ENCODE results near the gene HSPB1. TPM values are rescaled to one million over a fixed set of nuclear protein-coding genes. Genes with fewer than 3 reads are reported as not detected.
"Not testable (repeated sequence)": the region's sequence is repeated elsewhere in the genome, so short reads cannot be mapped to it uniquely, and the experiment has no call there.

HSPB1 gene
- total RNA-seq, 3 donors from 2014 or later (not counting 1 experiment from before 2014, with no cell fraction given) = 14.4 to 15.9 (median 14.7) TPM

GRCh38 chr7:76333511-76334101 lies 31.1 kb downstream of the HSPB1 start:
- H3K27ac ChIP-seq (ENCODE audit: low read length) = no peak overlapping the region
- ATAC-seq = no peak
- intact Hi-C loops (cut with micrococcal nuclease) = no loop called here
- no peak for TF ChIP-seq CTCF (IDR thresholded peaks at IDR 0.05)
- no peaks in the 10 kb centered on the region for H3K4me1 ChIP-seq (ENCODE audit: control insufficient read depth, insufficient read depth, low read length)
- H3K4me1 Mint-ChIP-seq = peaks cover 14 to 40% of the 10 kb centered on the region in 2 donors
- 91% methylated on average over 14 of the region's 14 CpGs for WGBS (ENCODE audit: insufficient coverage)
- no peaks in the 10 kb centered on the region for H3K27me3 Mint-ChIP-seq (ENCODE audit: low read depth in 2 of 2)
- no peaks in the 10 kb centered on the region for H3K27me3 ChIP-seq (ENCODE audit: control insufficient read depth, insufficient read depth, low read length)
- no peaks in the 10 kb centered on the region for H3K9me3 ChIP-seq (ENCODE audit: control insufficient read depth, insufficient read depth, low read length)
- no peak overlapping the region for H3K4me3 ChIP-seq (ENCODE audit: low read length)
- no peaks in the 10 kb centered on the region for H3K9me3 Mint-ChIP-seq
- no peak overlapping the region for H3K4me3 Mint-ChIP-seq
- peaks cover 11% of the 10 kb centered on the region for H3K36me3 ChIP-seq (ENCODE audit: control insufficient read depth, insufficient read depth, low read length)
- peaks cover 15% of the 10 kb centered on the region for H3K36me3 Mint-ChIP-seq
- no peak overlapping the region for H3K27ac Mint-ChIP-seq
- DNase-seq = no peak

DNA sequence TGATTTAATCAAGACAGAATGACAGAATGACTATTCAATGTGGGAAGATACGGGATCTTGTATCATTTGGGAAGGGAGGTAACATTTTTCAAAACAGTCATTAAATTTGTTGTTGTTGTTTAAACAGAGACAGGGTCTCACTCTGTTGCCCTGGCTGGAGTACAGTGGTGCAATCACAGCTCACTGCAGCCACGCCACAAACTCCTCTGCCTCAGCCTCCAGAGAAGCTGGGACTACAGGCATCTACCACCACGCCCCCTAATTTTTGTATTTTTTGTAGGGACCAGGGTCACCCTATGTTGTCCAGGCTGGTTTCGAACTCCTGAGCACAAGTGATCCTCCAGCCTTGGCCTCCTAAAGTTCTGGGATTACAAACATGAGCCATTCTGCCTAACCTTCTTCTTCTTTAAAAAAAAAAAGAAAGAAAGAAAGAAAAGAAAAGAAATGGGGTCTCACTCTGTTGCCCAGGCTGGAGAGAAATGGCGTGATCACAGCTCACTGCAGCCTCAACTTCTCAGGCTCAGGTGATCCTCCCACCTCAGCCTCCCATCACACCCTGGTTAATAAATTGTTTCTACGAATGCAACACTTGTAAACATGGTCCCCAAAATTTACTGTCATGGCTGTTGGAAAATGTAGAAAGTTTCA lies 32.0 kb downstream of the HSPB1 start:
- H3K27ac ChIP-seq (ENCODE audit: low read length) = no peak overlapping the region
- H3K27me3 ChIP-seq (ENCODE audit: control insufficient read depth, insufficient read depth, low read length) = no peaks in the 10 kb centered on the region
- Mint-ChIP-seq H3K4me3 (no peak overlapping the region), H3K9me3 (no peaks in the 10 kb centered on the region), H3K36me3 (peaks cover 7% of the 10 kb centered on the region), H3K27ac (no peak overlapping the region), H3K27me3 (ENCODE audit: low read depth in 2 of 2) (no peaks in the 10 kb centered on the region), H3K4me1 (peaks cover 14 to 33% of the 10 kb centered on the region in 2 donors)
- TF ChIP-seq CTCF (IDR thresholded peaks at IDR 0.05) = no peak
- H3K4me1 ChIP-seq (ENCODE audit: control insufficient read depth, insufficient read depth, low read length) = no peaks in the 10 kb centered on the region
- 91% methylated on average over 4 of the region's 6 CpGs for WGBS (ENCODE audit: insufficient coverage)
- H3K4me3 ChIP-seq (ENCODE audit: low read length) = no peak overlapping the region
- ATAC-seq = no peak
- intact Hi-C loops (cut with micrococcal nuclease) = no loop called here
- peaks cover 6% of the 10 kb centered on the region for H3K36me3 ChIP-seq (ENCODE audit: control insufficient read depth, insufficient read depth, low read length)
- DNase-seq = no peak
- no peaks in the 10 kb centered on the region for H3K9me3 ChIP-seq (ENCODE audit: control insufficient read depth, insufficient read depth, low read length)

DNA sequence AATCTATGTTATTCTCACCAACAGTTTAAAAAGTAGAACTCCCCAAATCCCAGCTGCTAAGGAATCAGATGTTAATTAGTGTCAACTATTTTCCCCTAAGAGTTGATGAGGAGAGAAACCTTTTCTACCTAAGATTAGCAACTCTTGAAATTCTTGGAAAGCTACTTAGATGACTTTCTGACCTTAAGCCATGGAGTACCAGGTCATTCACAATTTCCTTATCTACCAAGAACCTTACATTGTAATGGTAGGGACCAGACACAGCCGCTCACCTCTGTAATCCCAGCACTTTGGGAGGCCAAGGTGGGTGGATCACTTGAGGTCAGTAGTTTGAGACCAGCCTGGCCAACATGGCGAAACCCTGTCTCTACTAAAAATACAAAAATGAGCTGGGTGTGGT lies 32.9 kb downstream of the HSPB1 start:
- H3K27ac ChIP-seq (ENCODE audit: low read length) = not testable (repeated sequence)

DNA sequence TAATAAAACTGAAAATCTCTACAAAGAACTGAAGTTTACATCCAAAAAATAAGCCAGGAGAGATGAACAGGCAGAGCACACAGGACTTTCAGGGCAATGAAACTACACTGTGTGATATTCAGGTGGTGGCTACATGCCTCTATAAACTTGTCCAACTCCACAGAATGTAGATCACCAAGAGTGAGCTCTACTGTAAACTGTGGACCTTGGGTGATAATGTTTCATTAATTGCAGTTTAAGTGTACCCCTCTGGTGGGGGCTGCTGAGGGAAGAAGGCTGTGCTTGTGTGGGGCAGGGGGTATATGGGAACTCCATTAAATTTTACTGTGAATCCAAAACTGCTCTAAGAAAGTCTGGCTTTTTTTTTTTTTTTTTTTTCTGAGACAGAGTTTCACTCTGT lies 33.6 kb downstream of the HSPB1 start:
- H3K4me1 Mint-ChIP-seq = peaks cover 12 to 35% of the 10 kb centered on the region in 2 donors
- H3K9me3 ChIP-seq (ENCODE audit: control insufficient read depth, insufficient read depth, low read length) = no peaks in the 10 kb centered on the region

More for the DNA sequence above, 32.9 kb downstream of the HSPB1 start:
- H3K9me3 ChIP-seq (ENCODE audit: control insufficient read depth, insufficient read depth, low read length); DNase-seq; H3K27me3 Mint-ChIP-seq (ENCODE audit: low read depth in 2 of 2); H3K27me3 ChIP-seq (ENCODE audit: control insufficient read depth, insufficient read depth, low read length); ATAC-seq; H3K4me1 ChIP-seq (ENCODE audit: control insufficient read depth, insufficient read depth, low read length); H3K27ac Mint-ChIP-seq; H3K4me3 ChIP-seq (ENCODE audit: low read length); intact Hi-C loops (cut with micrococcal nuclease); H3K36me3 Mint-ChIP-seq; H3K4me3 Mint-ChIP-seq; H3K36me3 ChIP-seq (ENCODE audit: control insufficient read depth, insufficient read depth, low read length); H3K9me3 Mint-ChIP-seq: not testable (repeated sequence)
- H3K4me1 Mint-ChIP-seq = peaks cover 8 to 31% of the 10 kb centered on the region in 2 donors
- 100% methylated on average over 1 of the region's 2 CpGs for WGBS (ENCODE audit: insufficient coverage)

More for the DNA sequence above, 33.6 kb downstream of the HSPB1 start:
- Mint-ChIP-seq H3K36me3 (no peaks in the 10 kb centered on the region), H3K27me3 (ENCODE audit: low read depth in 2 of 2) (no peaks in the 10 kb centered on the region), H3K9me3 (no peaks in the 10 kb centered on the region), H3K4me3 (no peak overlapping the region), H3K27ac (no peak overlapping the region)
- ATAC-seq = no peak
- peaks cover 4% of the 10 kb centered on the region for H3K36me3 ChIP-seq (ENCODE audit: control insufficient read depth, insufficient read depth, low read length)
- H3K4me1 ChIP-seq (ENCODE audit: control insufficient read depth, insufficient read depth, low read length) = no peaks in the 10 kb centered on the region
- DNase-seq = no peak
- no peak overlapping the region for H3K27ac ChIP-seq (ENCODE audit: low read length)
- no peaks in the 10 kb centered on the region for H3K27me3 ChIP-seq (ENCODE audit: control insufficient read depth, insufficient read depth, low read length)
- intact Hi-C loops (cut with micrococcal nuclease) = no loop called here
- H3K4me3 ChIP-seq (ENCODE audit: low read length) = no peak overlapping the region
- no peak for TF ChIP-seq CTCF (IDR thresholded peaks at IDR 0.05)
